Esophagus squamous epithelium (tissue), 5 donors: ENCODE data around the gene NOD1. TPM values are rescaled to one million over a fixed set of nuclear protein-coding genes. Genes with fewer than 3 reads are reported as not detected.
"Not testable (repeated sequence)": the region's sequence is repeated elsewhere in the genome, so short reads cannot be mapped to it uniquely, and the experiment has no call there.

Source experiments
- DNase-seq: peaks from one replicate; lab custom pipeline; 2025; lab: John Stamatoyannopoulos, UW
- H3K27ac ChIP-seq, 4 donors: fragments of 200-600 bp; sonication (generic); one replicate each; pipeline ENCODE4 v1.5.1; 2016 to 2019; ENCODE audit warnings: mild to moderate bottlenecking in 1 of 4
- H3K27me3 ChIP-seq, 4 donors: fragments of 200-600 bp; sonication (generic); 1 replicate in 3 of 4; 2 replicates in 1 of 4; pipeline versions ENCODE4 v1.5.1 to v1.6.0; 2017 to 2021; ENCODE audit warnings: antibody characterized with exemption in 1 of 4
- H3K36me3 ChIP-seq, 3 donors: fragments of 200-600 bp; sonication (generic); one replicate each; pipeline ENCODE4 v1.5.1; 2016 to 2019
- H3K4me1 ChIP-seq, 3 donors: fragments of 200-600 bp; sonication (generic); one replicate each; pipeline ENCODE4 v1.5.1; 2017 to 2019
- H3K4me3 ChIP-seq, 4 donors: fragments of 200-600 bp; sonication (generic); 1 replicate in 3 of 4; 2 replicates in 1 of 4; pipeline ENCODE4 v1.5.1; 2016 to 2019; ENCODE audit warnings: mild to moderate bottlenecking in 2 of 4, moderate library complexity in 1 of 4
- H3K9me3 ChIP-seq, 3 donors: fragments of 200-600 bp; sonication (generic); one replicate each; pipeline ENCODE4 v1.5.1; 2016 to 2019
- POLR2A ChIP-seq, 4 donors: fragments of 450-650 bp; IDR thresholded peaks; one replicate each; pipeline ENCODE4 v1.6.1; 2017; ENCODE audit warnings: antibody characterized with exemption in 4 of 4, mild to moderate bottlenecking in 4 of 4, moderate library complexity in 3 of 4
- WGBS, 2 donors: methylation state at CpG; one replicate each; pipeline ENCODE4 v1.1.5; 2018; 5-methylcytosine and 5-hydroxymethylcytosine counted together
- intact Hi-C: fragments of 100-400 bp; cut with DNase I; formaldehyde crosslinking; loops from one replicate; pipeline ENCODE4 v1.15.0; 2022
- total RNA-seq, 4 donors: library from RNA; depleted of rRNA; stranded (reverse); fragments of >200 nt; gene quantifications; one replicate each; pipeline ENCODE4 v1.1.0, GENCODE V29; 2016
- TF ChIP-seq, protein P1 (sequence below), 6 experiments: fragments of 450-650 bp in 4 of 6; fragments of 200-600 bp in 2 of 6; sonication (generic) in 2 of 6; IDR thresholded peaks; one replicate each; pipeline ENCODE4 v1.5.1; 2016 to 2019; ENCODE audit warnings: antibody characterized with exemption in 6 of 6, mild to moderate bottlenecking in 4 of 6, moderate library complexity in 4 of 6
- donor health status: DM: yes; HTN: yes; CAD: no.

Gene NOD1
- total RNA-seq, 4 donors from 2014 or later = 4.2 to 13.0 (median 6.2) TPM

DNA sequence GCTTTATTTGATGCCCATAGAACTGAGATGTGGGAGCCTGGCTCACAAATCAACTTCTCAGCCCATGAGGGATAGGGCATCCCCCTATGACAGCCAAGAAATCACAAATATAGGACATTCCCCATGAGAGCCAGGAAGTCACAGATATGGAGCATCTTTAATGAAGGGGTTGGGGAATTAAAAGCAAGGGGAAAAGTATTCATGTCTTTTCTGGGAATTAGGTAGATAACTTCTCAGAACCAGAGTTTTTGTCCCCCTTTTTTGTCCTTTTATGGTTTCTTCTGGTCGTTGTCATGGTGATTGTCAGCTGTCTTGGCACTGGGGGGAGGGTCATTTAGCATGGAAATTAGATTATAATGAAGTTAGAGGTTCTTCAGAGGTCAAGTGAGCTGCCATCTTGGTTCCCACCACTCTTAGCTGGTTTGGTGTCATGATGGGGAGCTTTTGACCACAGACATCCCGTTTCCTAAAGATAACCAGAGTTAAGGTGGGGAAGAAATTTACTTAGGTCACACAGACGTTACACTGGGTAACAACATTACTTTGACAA, 56.9 kb downstream of the NOD1 start:
- H3K9me3 ChIP-seq = no peaks in the 10 kb centered on the region
- H3K27ac ChIP-seq = no peak overlapping the region
- no peak overlapping the region for H3K4me3 ChIP-seq
- WGBS, 2 donors = 82 to 89% methylated on average over 3 of the region's 3 CpGs
- DNase-seq = no peak
- H3K4me1 ChIP-seq = no peaks in the 10 kb centered on the region
- intact Hi-C loops = no loop called here
- TF ChIP-seq, protein P1, sequence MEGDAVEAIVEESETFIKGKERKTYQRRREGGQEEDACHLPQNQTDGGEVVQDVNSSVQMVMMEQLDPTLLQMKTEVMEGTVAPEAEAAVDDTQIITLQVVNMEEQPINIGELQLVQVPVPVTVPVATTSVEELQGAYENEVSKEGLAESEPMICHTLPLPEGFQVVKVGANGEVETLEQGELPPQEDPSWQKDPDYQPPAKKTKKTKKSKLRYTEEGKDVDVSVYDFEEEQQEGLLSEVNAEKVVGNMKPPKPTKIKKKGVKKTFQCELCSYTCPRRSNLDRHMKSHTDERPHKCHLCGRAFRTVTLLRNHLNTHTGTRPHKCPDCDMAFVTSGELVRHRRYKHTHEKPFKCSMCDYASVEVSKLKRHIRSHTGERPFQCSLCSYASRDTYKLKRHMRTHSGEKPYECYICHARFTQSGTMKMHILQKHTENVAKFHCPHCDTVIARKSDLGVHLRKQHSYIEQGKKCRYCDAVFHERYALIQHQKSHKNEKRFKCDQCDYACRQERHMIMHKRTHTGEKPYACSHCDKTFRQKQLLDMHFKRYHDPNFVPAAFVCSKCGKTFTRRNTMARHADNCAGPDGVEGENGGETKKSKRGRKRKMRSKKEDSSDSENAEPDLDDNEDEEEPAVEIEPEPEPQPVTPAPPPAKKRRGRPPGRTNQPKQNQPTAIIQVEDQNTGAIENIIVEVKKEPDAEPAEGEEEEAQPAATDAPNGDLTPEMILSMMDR (IDR thresholded peaks at IDR 0.05) = no peak
- no peak for TF ChIP-seq POLR2A (IDR thresholded peaks at IDR 0.05)
- H3K27me3 ChIP-seq = no peaks in the 10 kb centered on the region
- H3K36me3 ChIP-seq = peaks cover 0 to 30% (median 9%) of the 10 kb centered on the region in 3 donors

DNA sequence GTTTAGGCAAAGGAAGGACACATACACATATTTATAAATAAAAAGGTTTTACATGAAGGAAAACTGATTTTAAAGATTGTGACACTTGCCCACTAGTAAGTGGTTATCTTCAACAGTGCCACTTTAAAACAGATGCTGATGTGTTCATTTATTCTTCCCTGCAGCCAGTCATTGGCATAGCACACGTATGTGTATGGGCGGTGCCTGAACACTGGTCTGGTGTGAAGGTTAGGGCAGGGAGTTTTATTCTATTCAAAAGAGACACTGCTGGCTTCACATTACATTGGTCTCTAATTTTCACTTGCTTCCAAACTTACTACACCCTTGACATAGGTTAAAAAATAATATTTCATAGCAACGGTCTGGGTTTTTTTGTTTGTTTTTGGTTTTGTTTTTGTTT, 57.9 kb downstream of the NOD1 start:
- Histone ChIP-seq H3K4me1 (no peaks in the 10 kb centered on the region), H3K9me3 (no peaks in the 10 kb centered on the region), H3K36me3 (peaks cover 0 to 19% (median 9%) of the 10 kb centered on the region in 3 donors), H3K4me3 (no peak overlapping the region), H3K27me3 (no peaks in the 10 kb centered on the region), H3K27ac (no peak overlapping the region)
- WGBS, 2 donors = 76 to 77% methylated on average over 3 of the region's 3 CpGs
- intact Hi-C loops = no loop called here
- TF ChIP-seq, protein P1 (IDR thresholded peaks at IDR 0.05) = no peak
- TF ChIP-seq POLR2A (IDR thresholded peaks at IDR 0.05) = no peak
- no peak for DNase-seq

DNA sequence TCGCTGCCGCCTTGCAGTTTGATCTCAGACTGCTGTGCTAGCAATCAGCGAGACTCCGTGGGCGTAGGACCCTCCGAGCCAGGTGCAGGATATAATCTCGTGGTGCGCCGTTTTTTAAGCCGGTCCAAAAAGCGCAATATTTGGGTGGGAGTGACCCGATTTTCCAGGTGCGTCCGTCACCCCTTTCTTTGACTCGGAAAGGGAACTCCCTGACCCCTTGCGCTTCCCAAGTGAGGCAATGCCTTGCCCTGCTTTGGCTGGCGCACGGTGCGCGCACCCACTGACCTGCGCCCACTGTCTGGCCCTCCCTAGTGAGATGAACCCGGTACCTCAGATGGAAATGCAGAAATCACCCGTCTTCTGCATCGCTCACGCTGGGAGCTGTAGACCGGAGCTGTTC, 58.5 kb downstream of the NOD1 start:
- H3K9me3 ChIP-seq, H3K4me1 ChIP-seq, H3K27ac ChIP-seq, H3K4me3 ChIP-seq, intact Hi-C loops, DNase-seq, H3K27me3 ChIP-seq: not testable (repeated sequence)
- 95 to 100% methylated on average over 5 to 12 of the region's 26 CpGs for WGBS, 2 donors
- peaks cover 0 to 14% (median 9%) of the 10 kb centered on the region in 3 donors for H3K36me3 ChIP-seq

DNA sequence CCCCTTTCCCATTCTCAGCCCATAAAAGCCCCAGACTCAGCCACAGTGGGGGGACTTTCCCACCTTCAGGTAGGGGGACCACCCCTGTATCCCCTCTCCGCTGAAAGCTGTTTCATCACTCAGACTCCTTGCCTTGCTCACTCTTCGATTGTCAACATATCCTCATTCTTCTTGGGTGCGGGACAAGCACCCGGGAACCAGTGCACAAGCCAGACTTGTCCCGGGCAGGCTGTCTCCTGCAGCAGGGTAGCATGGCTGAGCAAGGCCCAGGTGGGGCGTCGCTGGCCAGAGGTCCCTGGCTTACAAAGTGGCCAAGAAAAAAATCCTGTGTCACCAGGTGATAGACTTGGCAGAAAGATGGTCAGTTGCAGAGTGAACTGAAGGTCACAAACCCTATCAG, 64.7 kb downstream of the NOD1 start:
- WGBS, 2 donors = 88 to 100% methylated on average over 1 of the region's 7 CpGs
- H3K4me1 ChIP-seq = no peaks in the 10 kb centered on the region
- no peaks in the 10 kb centered on the region for H3K27me3 ChIP-seq
- DNase-seq = no peak
- H3K27ac ChIP-seq = no peak overlapping the region
- H3K9me3 ChIP-seq = peaks cover 0 to 8% (median 0%) of the 10 kb centered on the region in 3 donors
- no peak overlapping the region for H3K4me3 ChIP-seq
- no peaks in the 10 kb centered on the region for H3K36me3 ChIP-seq
- intact Hi-C loops = no loop called here
- TF ChIP-seq, protein P1 (IDR thresholded peaks at IDR 0.05) = no peak
- no peak for TF ChIP-seq POLR2A (IDR thresholded peaks at IDR 0.05)

DNA sequence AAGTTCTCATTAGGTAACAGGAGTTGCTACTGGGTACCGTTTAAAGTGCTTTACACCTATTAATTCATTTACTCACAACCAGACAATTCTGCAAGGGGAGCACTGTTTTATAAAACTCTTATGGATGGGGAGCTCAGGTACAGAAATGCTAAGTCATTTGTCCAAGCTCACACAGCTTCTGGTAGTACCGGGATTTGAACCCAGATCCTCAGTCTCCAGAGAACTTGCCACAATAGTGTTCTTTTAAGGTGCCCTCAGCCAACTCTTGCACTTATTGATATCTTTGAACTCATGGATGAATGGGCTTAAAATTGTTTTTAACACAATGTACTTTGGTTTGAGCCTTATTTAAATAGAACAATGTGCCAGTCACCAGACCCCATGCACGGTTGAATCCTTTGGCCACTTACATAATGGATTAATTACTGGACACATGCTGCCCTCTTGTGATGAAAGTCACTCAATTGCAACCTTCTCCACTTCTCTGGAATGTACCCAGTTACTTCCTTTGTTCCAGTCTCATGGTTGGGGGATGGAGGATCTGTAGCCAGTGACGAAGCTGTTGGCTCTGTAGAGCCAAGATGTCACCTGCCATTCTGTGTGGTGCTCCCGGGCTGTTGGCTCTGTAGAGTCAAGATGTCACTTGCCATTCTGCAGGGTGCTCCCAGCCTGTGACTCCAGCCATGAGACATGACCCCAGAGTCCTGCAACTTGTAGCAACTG, 65.6 kb downstream of the NOD1 start:
- TF ChIP-seq, protein P1 (IDR thresholded peaks at IDR 0.05) = peak; percentile 10 to 67 (median 56)
- TF ChIP-seq POLR2A (IDR thresholded peaks at IDR 0.05) = no peak
- WGBS, 2 donors = 44 to 67% methylated on average over 3 to 5 of the region's 5 CpGs
- no peak overlapping the region for H3K4me3 ChIP-seq
- H3K4me1 ChIP-seq = no peaks in the 10 kb centered on the region
- peaks cover 0 to 8% (median 0%) of the 10 kb centered on the region in 3 donors for H3K9me3 ChIP-seq
- H3K36me3 ChIP-seq = no peaks in the 10 kb centered on the region
- DNase-seq = no peak
- intact Hi-C loops = no loop called here
- no peak overlapping the region for H3K27ac ChIP-seq
- H3K27me3 ChIP-seq = no peaks in the 10 kb centered on the region
